Activated CD4-positive, alpha-beta T cell treated with anti-CD3 and anti-CD28 coated beads, Interleukin-2, amount 50 U/mL, for 16 hours (primary cell): ENCODE measurements around the gene SHTN1.

ENCODE experiments used
- DNase-seq: peaks from one replicate; pipeline ENCODE4 v3.0.0-alpha.2; 2020

The SHTN1 gene

GRCh38 chr10:116984202-116984990 is 20.6 kb downstream of the SHTN1 start:
- no peak for DNase-seq

GRCh38 chr10:116980041-116980440 is 24.9 kb downstream of the SHTN1 start:
- no peak for DNase-seq

- DNase-seq: no peak
Measured at GRCh38 chr10:116978901-116979300, 26.1 kb downstream of the SHTN1 start.

- DNase-seq: no peak
Measured at GRCh38 chr10:116974456-116975005, 30.5 kb downstream of the SHTN1 start.

GRCh38 chr10:116973946-116974455 is 31.0 kb downstream of the SHTN1 start:
- DNase-seq: no peak

GRCh38 chr10:116973371-116973905 is 31.5 kb downstream of the SHTN1 start:
- DNase-seq: no peak

GRCh38 chr10:116972131-116972530 is 32.9 kb downstream of the SHTN1 start:
- DNase-seq: no peak

- DNase-seq: no peak
Measured at GRCh38 chr10:116970050-116970449, 34.9 kb downstream of the SHTN1 start.

- DNase-seq: no peak
Measured at GRCh38 chr10:116968331-116968730, 36.7 kb downstream of the SHTN1 start.

GRCh38 chr10:116961406-116962251 is 43.4 kb downstream of the SHTN1 start:
- DNase-seq: no peak

GRCh38 chr10:116960066-116960776 is 44.8 kb downstream of the SHTN1 start:
- DNase-seq: no peak

GRCh38 chr10:116952729-116953128 is 52.3 kb downstream of the SHTN1 start:
- no peak for DNase-seq

- DNase-seq: no peak
Measured at GRCh38 chr10:116948530-116948870, 56.5 kb downstream of the SHTN1 start.

- no peak for DNase-seq
Measured at GRCh38 chr10:116947841-116948529, 57.0 kb downstream of the SHTN1 start.

- no peak for DNase-seq
Measured at GRCh38 chr10:116944911-116945310, 60.1 kb downstream of the SHTN1 start.

GRCh38 chr10:116931806-116932205 is 73.2 kb downstream of the SHTN1 start:
- no peak for DNase-seq

- DNase-seq: no peak
Measured at GRCh38 chr10:116926426-116926825, 78.6 kb downstream of the SHTN1 start.

- no peak for DNase-seq
Measured at GRCh38 chr10:116925056-116925455, 79.9 kb downstream of the SHTN1 start.

GRCh38 chr10:116919706-116920105 is 85.3 kb downstream of the SHTN1 start:
- no peak for DNase-seq

- DNase-seq: no peak
Measured at GRCh38 chr10:116919164-116919563, 85.8 kb downstream of the SHTN1 start.

GRCh38 chr10:116918583-116918982 is 86.4 kb downstream of the SHTN1 start:
- DNase-seq: no peak

GRCh38 chr10:116917481-116917880 is 87.5 kb downstream of the SHTN1 start:
- no peak for DNase-seq
